Adipocyte (in vitro differentiated cells): ENCODE results near the gene DENND1A.

ENCODE experiments used
- DNase-seq: peaks from one replicate; pipeline ENCODE4 v3.0.0-alpha.2; 2015; ENCODE audit warnings: low read depth
- H3K27me3 ChIP-seq: replicated peaks from 2 replicates; pipeline ENCODE4 v1.7.0; 2013; ENCODE audit warnings: mild to moderate bottlenecking, low read length, moderate library complexity; ENCODE audit not compliant: control insufficient read depth, insufficient read depth
- H3K36me3 ChIP-seq: 2 replicates; pipeline ENCODE4 v1.7.0; 2013; ENCODE audit warnings: low read length, mild to moderate bottlenecking, moderate library complexity; ENCODE audit not compliant: control insufficient read depth, insufficient read depth, severe bottlenecking
- H3K4me1 ChIP-seq: 2 replicates; pipeline ENCODE4 v1.7.0; 2013; ENCODE audit warnings: mild to moderate bottlenecking, low read length, moderate library complexity; ENCODE audit not compliant: control insufficient read depth, insufficient read depth
- H3K4me3 ChIP-seq: 2 replicates; pipeline ENCODE4 v1.7.0; 2013; ENCODE audit warnings: mild to moderate bottlenecking, low read length, moderate library complexity
- H3K9ac ChIP-seq: 2 replicates; pipeline ENCODE4 v1.7.0; 2013; ENCODE audit warnings: mild to moderate bottlenecking, low read length, moderate library complexity
- H3K9me3 ChIP-seq: 2 replicates; pipeline ENCODE4 v1.7.0; 2013; ENCODE audit warnings: mild to moderate bottlenecking, low read length, moderate library complexity; ENCODE audit not compliant: control insufficient read depth

The DENND1A gene

DNA sequence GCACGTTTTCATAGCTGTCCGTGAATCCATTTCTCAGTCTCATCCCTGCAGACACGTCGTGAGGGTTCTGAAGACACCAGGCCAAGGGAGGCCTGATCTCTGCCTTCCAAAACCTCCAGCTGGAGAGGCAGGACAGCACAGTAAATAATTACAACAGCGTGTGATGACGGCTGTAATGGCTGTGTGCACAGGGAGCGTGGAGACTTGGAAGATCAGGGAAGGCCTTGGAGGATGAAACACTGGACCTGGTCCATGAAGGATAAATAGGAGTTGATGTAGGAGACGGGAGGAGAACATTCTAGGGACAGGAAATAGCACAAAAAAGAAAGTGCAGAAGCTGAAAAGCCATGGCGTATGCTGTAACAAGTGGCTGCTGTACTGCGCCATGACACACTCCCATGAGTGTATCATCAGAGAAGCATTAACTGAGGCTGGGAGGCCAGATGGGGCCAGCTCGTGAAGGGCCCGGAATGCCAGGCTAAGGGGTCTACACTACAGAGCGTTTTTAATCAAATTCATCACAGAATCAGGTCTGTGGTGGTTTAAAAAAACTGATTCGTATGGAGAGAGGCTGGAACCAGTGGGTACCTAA lies 476.8 kb downstream of the DENND1A start:
- H3K36me3 ChIP-seq, result peaks cover 5% of the 10 kb centered on the region
- no peaks in the 10 kb centered on the region for H3K27me3 ChIP-seq
- H3K9me3 ChIP-seq, result no peaks in the 10 kb centered on the region
- H3K9ac ChIP-seq, result no peak overlapping the region
- H3K4me1 ChIP-seq, result peaks cover 2% of the 10 kb centered on the region
- no peak overlapping the region for H3K4me3 ChIP-seq
- DNase-seq, result no peak

DNA sequence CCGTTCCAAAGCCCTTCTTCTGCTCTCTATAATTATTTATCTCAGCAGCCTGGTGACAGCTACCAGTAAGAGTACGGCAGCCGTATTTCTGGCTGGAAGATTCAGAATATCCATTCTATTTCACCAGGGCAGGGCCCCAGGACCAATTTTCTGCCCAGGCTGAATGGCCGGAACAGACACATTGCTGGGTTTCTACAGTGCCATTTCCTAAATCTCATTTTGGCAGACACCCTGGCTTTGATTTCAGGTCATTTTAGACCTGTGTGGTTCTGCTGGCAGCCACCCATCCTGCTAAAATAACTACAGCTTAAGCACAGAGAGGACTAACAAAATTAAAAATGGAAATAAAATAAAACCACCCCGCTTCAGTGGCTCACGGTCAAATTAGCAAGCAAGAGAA lies 478.9 kb downstream of the DENND1A start:
- Histone ChIP-seq H3K9me3 (no peaks in the 10 kb centered on the region), H3K4me3 (no peak overlapping the region), H3K36me3 (no peaks in the 10 kb centered on the region), H3K4me1 (peaks cover 2% of the 10 kb centered on the region), H3K9ac (no peak overlapping the region), H3K27me3 (no peaks in the 10 kb centered on the region)
- DNase-seq, result no peak

- H3K36me3 ChIP-seq, result no peaks in the 10 kb centered on the region
- no peaks in the 10 kb centered on the region for H3K9me3 ChIP-seq
- DNase-seq, result no peak
- peaks cover 2% of the 10 kb centered on the region for H3K4me1 ChIP-seq
- H3K27me3 ChIP-seq, result no peaks in the 10 kb centered on the region
- H3K9ac ChIP-seq, result no peak overlapping the region
- H3K4me3 ChIP-seq, result no peak overlapping the region
These were observed 479.7 kb downstream of the DENND1A start for GRCh38 chr9:123450098-123450770.

- Histone ChIP-seq H3K4me1 (no peaks in the 10 kb centered on the region), H3K9ac (no peak overlapping the region), H3K36me3 (no peaks in the 10 kb centered on the region), H3K9me3 (no peaks in the 10 kb centered on the region), H3K4me3 (no peak overlapping the region), H3K27me3 (no peaks in the 10 kb centered on the region)
- DNase-seq, result no peak
These were observed 481.8 kb downstream of the DENND1A start for GRCh38 chr9:123447934-123448646.

- no peak for DNase-seq
These were observed 483.8 kb downstream of the DENND1A start for GRCh38 chr9:123445981-123446610.

GRCh38 chr9:123445116-123445515 lies 484.8 kb downstream of the DENND1A start:
- Histone ChIP-seq H3K4me1 (no peaks in the 10 kb centered on the region), H3K27me3 (no peaks in the 10 kb centered on the region), H3K9me3 (no peaks in the 10 kb centered on the region), H3K36me3 (no peaks in the 10 kb centered on the region), H3K4me3 (no peak overlapping the region), H3K9ac (no peak overlapping the region)
- no peak for DNase-seq

More at GRCh38 chr9:123445981-123446610, 483.8 kb downstream of the DENND1A start:
- Histone ChIP-seq H3K4me3 (no peak overlapping the region), H3K4me1 (no peaks in the 10 kb centered on the region), H3K9ac (no peak overlapping the region), H3K27me3 (no peaks in the 10 kb centered on the region), H3K36me3 (no peaks in the 10 kb centered on the region), H3K9me3 (no peaks in the 10 kb centered on the region)

DNA sequence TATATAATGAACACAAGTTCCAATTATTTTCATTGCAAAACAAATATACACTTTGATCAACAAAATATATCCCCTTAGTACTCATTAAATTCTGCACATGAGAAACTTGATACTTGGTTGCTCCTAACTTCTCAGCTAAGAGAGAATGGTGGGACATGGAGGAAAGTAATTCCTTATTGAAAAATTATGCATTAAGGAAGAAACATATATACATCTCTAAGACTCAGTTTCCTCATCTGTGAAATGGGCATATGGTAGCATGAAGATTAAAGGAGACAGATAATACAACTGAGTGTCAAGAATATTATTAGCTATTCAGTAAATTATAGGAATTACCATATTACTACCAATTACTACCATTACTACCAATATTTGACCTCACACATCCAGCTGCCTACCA lies 488.2 kb downstream of the DENND1A start:
- no peaks in the 10 kb centered on the region for H3K27me3 ChIP-seq
- H3K9me3 ChIP-seq, result no peaks in the 10 kb centered on the region
- no peak overlapping the region for H3K4me3 ChIP-seq
- no peaks in the 10 kb centered on the region for H3K4me1 ChIP-seq
- no peak overlapping the region for H3K9ac ChIP-seq
- DNase-seq, result no peak
- peaks cover 14% of the 10 kb centered on the region for H3K36me3 ChIP-seq

DNA sequence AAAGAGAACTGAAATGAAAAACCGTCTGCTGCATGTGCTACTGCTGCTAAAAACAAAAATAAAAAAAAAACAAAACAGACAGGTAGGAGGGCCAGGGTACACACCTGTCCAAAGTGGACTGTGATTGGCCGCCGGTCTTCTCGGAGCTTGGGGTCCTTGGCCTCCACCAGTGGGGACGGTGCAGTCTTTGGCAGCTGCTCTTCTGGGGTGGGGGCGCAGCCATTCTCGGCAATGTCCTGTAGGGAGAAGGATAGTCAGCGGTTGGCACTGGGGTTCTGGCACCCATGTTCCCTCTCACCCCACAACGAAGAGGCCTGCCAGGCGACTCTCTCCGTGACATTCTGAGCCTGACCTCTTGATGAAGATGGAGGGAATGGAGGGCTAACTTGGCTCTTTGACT lies 489.7 kb downstream of the DENND1A start:
- Histone ChIP-seq H3K4me3 (no peak overlapping the region), H3K9me3 (no peaks in the 10 kb centered on the region), H3K36me3 (peaks cover 14% of the 10 kb centered on the region), H3K9ac (no peak overlapping the region), H3K27me3 (no peaks in the 10 kb centered on the region), H3K4me1 (no peaks in the 10 kb centered on the region)
- DNase-seq, result no peak

DNA sequence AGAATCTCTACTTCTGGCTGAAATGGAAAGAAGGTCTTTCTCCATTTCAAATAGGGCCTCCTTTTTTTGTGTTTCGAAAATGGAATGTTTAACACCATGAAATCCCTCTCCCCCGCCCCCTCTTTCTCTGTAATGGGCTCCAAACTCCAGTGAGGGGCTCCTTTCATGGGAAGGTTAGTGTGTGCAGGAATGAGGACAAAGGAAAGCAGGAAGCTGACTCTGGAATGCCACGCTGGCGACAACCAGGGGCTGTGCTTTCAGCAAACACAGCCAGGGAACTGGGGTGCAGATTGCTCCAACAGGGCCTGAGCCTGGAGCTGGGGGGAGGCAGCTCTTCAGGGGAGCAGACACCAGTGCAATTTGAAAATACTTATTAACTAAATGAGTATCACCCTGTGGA lies 491.1 kb downstream of the DENND1A start:
- Histone ChIP-seq H3K9ac (no peak overlapping the region), H3K9me3 (no peaks in the 10 kb centered on the region), H3K4me1 (no peaks in the 10 kb centered on the region), H3K4me3 (no peak overlapping the region), H3K36me3 (peaks cover 14% of the 10 kb centered on the region), H3K27me3 (no peaks in the 10 kb centered on the region)
- DNase-seq, result no peak

- no peaks in the 10 kb centered on the region for H3K27me3 ChIP-seq
- no peak overlapping the region for H3K9ac ChIP-seq
- no peaks in the 10 kb centered on the region for H3K4me1 ChIP-seq
- H3K4me3 ChIP-seq, result no peak overlapping the region
- H3K36me3 ChIP-seq, result peaks cover 14% of the 10 kb centered on the region
- H3K9me3 ChIP-seq, result no peaks in the 10 kb centered on the region
- DNase-seq, result no peak
These were observed 491.6 kb downstream of the DENND1A start for GRCh38 chr9:123438321-123438720.

- Histone ChIP-seq H3K9me3 (no peaks in the 10 kb centered on the region), H3K36me3 (peaks cover 14% of the 10 kb centered on the region), H3K9ac (no peak overlapping the region), H3K4me3 (no peak overlapping the region), H3K27me3 (no peaks in the 10 kb centered on the region), H3K4me1 (no peaks in the 10 kb centered on the region)
- DNase-seq, result no peak
These were observed 492.7 kb downstream of the DENND1A start for GRCh38 chr9:123437201-123437600.
